HG02938 (cell line): Measurements from ENCODE around the gene DHRSX.
"Not testable (repeated sequence)": the region's sequence is repeated elsewhere in the genome, so short reads cannot be mapped to it uniquely, and the experiment has no call there.

Experiments
- ATAC-seq: cut with Tn5 transposase; IDR thresholded peaks from one replicate; pipeline ENCODE4 v1.9.1; 2021; ENCODE audit warnings: mild to moderate bottlenecking, moderate library complexity; ENCODE audit not compliant: unreplicated experiment

DHRSX gene

DNA sequence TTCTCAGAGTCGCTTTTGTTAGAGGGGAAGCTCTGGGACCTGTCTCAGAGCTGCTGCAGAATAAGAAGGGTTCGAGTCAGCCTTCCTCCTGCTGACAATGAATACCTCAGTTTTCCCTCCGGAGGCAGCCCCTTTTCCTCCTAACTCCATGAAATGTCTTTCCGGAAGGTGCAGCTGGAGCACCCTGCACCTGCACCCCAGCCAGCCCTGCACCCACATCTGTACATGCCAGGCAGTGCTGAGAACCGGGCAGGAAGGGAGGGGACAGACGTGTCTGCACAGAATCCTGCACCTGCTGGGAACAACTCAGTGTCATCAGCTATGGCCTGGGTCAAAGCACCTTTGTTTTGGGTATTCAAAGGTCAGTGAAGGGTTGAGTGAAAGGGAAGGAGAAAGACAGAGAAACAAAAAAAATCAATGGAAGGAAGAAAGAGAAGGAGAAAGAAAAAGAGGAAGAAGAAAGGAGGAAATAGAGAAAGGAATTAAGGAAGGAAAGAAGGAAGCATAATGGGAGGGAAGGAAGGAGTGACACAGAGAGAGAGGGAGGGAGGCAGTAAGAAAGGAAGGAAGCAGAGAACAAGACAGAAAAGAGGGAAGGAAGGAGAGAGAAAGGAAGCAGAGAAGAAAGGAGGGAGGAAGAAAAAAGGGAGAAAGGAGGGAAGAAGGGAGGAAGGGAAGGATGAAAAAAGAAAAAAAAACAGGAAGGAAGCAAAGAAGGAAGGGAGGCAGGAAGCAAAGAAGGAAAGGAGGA lies 273.7 kb downstream of the DHRSX start:
- no peak for ATAC-seq

DNA sequence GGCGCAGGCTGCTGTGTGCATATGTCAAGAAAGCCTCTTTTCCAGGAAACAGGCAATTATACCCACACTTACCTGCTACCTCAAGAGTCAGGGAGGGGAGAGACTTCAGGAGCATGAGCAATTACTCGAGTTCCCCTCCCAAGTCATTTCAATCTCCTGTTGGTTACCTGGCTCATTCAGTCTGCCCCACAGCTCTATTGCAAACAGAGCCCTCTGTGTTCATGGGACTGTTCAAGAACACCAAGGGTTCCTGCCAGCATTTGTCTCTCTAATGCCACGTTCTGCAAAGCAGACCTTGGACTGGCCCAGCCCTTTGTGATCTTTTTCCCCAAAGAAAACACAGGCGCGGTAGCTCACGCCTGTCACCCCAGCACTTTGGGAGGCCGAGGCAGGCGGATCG lies 274.6 kb downstream of the DHRSX start:
- ATAC-seq: no peak

GRCh38 chrX:2224597-2225235 lies 276.1 kb downstream of the DHRSX start:
- ATAC-seq: no peak

DNA sequence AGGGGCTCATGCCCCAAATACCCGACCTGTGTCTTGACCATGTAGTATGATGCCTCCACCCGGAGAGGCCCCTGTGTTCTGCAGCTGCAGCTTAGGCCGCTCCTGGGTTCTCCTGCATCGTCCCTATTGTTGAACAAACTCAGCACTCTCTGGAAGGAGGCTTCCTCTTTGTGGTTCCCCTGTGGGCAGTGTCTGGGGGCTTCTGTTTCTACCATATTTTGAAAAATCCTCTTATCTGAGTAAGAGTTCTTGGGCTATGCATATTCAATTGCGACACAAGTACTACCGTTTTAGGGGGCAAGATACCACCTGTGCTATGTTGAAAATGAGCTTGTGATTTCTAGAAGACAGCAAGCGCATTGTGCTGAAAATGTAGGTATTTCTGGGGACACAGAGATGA lies 276.6 kb downstream of the DHRSX start:
- no peak for ATAC-seq

- ATAC-seq: no peak
Measured at GRCh38 chrX:2220829-2221567, 279.8 kb downstream of the DHRSX start.

- no peak for ATAC-seq
Measured at GRCh38 chrX:2220296-2220695, 280.5 kb downstream of the DHRSX start.

DNA sequence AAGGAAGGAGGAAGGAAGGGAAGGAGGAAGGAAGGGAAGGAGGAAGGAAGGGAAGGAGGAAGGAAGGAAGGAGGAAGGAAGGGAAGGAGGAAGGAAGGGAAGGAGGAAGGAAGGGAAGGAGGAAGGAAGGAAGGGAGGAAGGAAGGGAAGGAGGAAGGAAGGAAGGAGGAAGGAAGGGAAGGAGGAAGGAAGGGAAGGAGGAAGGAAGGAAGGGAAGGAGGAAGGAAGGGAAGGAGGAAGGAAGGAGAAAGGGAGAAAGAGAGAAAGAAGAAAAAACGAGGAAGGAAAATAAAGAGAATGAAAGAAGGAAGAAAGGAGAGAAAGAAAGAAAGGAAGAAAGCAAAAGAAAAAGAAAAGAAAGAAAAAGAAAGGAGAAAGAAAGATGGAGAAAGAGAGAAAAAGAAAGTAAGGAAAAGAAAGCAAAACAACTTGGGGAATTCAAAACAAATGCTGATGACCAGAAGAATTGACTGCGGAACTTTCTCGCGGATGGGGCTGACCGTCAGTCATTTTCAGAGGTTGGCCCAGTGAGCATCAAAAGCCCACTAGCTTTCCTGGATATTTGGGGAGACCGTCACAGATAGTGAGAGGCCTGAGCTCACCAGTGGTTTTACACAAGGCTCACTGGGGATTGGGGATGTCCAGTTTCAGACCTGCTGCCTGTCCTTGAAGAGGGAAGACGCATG lies 286.5 kb downstream of the DHRSX start:
- ATAC-seq: not testable (repeated sequence)

DNA sequence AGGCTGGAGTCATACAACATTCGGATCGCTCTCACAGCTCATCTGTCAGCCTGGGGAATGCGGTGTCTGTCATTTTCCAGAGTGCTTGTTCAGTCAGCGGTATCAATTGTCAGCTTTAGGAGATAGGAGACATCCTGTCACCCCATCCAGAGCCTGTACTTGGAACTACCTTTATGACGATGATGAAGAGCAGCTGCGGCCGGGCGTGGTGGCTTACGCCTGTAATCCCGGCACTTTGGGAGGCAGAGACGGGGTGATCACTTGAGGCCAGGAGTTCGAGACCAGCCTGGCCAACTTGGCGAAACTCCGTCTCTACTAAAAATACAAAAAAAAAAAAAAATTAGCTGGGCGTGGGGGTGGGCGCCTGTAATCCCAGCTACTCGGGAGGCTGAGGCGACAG lies 289.1 kb downstream of the DHRSX start:
- ATAC-seq: not testable (repeated sequence)

GRCh38 chrX:2193273-2193592 lies 307.5 kb downstream of the DHRSX start:
- ATAC-seq: no peak

- ATAC-seq: no peak
Measured at GRCh38 chrX:2192584-2193272, 308.0 kb downstream of the DHRSX start.

DNA sequence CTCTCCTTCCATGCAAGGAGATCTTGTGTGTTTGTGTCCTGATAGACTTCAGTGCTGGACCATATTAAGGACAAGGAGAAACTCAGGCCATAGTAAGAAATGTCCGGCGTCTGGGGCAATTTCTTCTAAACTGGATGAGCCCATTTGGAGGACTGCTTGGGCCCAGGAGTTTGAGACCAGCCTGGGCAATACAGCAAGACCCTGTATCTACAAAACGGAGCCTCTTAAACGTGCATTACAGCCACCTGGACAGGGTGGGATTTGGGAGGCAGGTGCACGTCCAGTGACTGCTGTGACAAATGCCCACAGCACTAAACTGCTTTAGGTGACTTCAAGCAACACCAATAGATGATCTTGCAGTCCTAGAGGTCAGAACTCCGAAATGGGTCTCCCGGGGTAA lies 311.9 kb downstream of the DHRSX start:
- no peak for ATAC-seq

GRCh38 chrX:2188330-2188792 lies 312.4 kb downstream of the DHRSX start:
- ATAC-seq: no peak

GRCh38 chrX:2187352-2188115 lies 313.2 kb downstream of the DHRSX start:
- no peak for ATAC-seq

GRCh38 chrX:2185341-2186082 lies 315.3 kb downstream of the DHRSX start:
- no peak for ATAC-seq

DNA sequence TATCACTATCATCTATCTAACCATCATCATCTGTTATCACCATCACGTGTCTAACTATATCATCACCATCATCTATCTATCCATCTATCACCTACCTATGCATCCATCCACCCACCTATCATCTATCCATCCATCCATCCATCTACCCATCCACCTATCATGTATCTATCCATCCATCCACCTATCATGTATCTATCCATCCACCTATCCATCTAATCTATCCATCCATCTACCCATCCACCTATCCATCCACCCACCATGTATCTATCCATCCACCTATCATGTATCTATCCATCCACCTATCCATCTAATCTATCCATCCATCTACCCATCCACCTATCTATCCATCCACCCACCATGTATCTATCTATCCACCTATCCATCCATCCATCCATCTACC lies 316.7 kb downstream of the DHRSX start:
- ATAC-seq: no peak

- no peak for ATAC-seq
Measured at GRCh38 chrX:2183193-2183725, 317.5 kb downstream of the DHRSX start.

GRCh38 chrX:2177541-2177940 lies 323.2 kb downstream of the DHRSX start:
- ATAC-seq: no peak

- no peak for ATAC-seq
Measured at GRCh38 chrX:2176733-2177132, 324.0 kb downstream of the DHRSX start.

- ATAC-seq: no peak
Measured at GRCh38 chrX:2176274-2176673, 324.5 kb downstream of the DHRSX start.
